SU-DHL-6 (cell line): ENCODE data around the gene PRSS12.

Source experiments
- H2AFZ ChIP-seq: fragments of 200-600 bp; sonication (generic); 2 replicates; pipeline ENCODE4 v1.6.1; 2014; ENCODE audit warnings: low read depth, mild to moderate bottlenecking, moderate library complexity, mixed read lengths, antibody characterized with exemption, low read length; ENCODE audit not compliant: severe bottlenecking
- H3F3A ChIP-seq: fragments of 200-600 bp; shearing (Covaris generic); 2 replicates; pipeline ENCODE4 v1.6.0; 2016; ENCODE audit warnings: antibody characterized with exemption, mild to moderate bottlenecking; ENCODE audit not compliant: insufficient read depth
- H3K27ac ChIP-seq: fragments of 200-600 bp; sonication (generic); 2 replicates; pipeline ENCODE4 v1.5.1; 2016; ENCODE audit warnings: low read depth, mild to moderate bottlenecking, low read length, moderate library complexity, mixed read lengths
- H3K27me3 ChIP-seq: fragments of 200-600 bp; sonication (generic), shearing (Covaris generic); 2 replicates; pipeline ENCODE4 v1.6.0; 2014; ENCODE audit warnings: mild to moderate bottlenecking, low read length
- H3K36me3 ChIP-seq: fragments of 200-600 bp; sonication (generic); 2 replicates; pipeline ENCODE4 v1.6.1; 2014; ENCODE audit warnings: mild to moderate bottlenecking, low read length, mixed read lengths
- H3K4me2 ChIP-seq: fragments of 300-600, 200-600 bp; shearing (Covaris generic), sonication (generic); 2 replicates; pipeline ENCODE4 v1.6.0; 2014; ENCODE audit warnings: low read length, low read depth, mild to moderate bottlenecking; ENCODE audit not compliant: poor library complexity, severe bottlenecking
- H3K4me3 ChIP-seq: fragments of 200-600 bp; sonication (generic); 2 replicates; pipeline ENCODE4 v1.5.1; 2014; ENCODE audit warnings: antibody characterized with exemption, low read length, mild to moderate bottlenecking, mixed read lengths; ENCODE audit not compliant: insufficient read depth, poor library complexity, severe bottlenecking
- H3K79me2 ChIP-seq: fragments of 200-600 bp; sonication (generic); 2 replicates; pipeline ENCODE4 v1.6.1; 2014; ENCODE audit warnings: mild to moderate bottlenecking, low read length, moderate library complexity; ENCODE audit not compliant: insufficient read depth
- H3K9ac ChIP-seq: fragments of 200-600 bp; sonication (generic); 2 replicates; pipeline ENCODE4 v1.7.0; 2014; ENCODE audit warnings: mild to moderate bottlenecking, low read length
- H3K9me2 ChIP-seq: fragments of 200-600 bp; sonication (generic); replicated peaks from 2 replicates; pipeline ENCODE4 v1.6.1; 2014; ENCODE audit warnings: low read length; ENCODE audit not compliant: insufficient read depth
- H3K9me3 ChIP-seq: fragments of 200-600 bp; sonication (generic); 2 replicates; pipeline ENCODE4 v1.6.1; 2014; ENCODE audit warnings: low read length, mixed read lengths; ENCODE audit not compliant: insufficient read depth
- H4K20me1 ChIP-seq: fragments of 200-600 bp; sonication (generic); 2 replicates; pipeline ENCODE4 v1.6.1; 2014; ENCODE audit warnings: low read depth, mild to moderate bottlenecking, antibody characterized with exemption, low read length, moderate library complexity, mixed read lengths
- EZH2phosphoT487 ChIP-seq: fragments of 200-600 bp; sonication (generic), shearing (Covaris generic); conservative IDR thresholded peaks from 2 replicates; pipeline ENCODE4 v1.6.1; 2018; ENCODE audit warnings: mild to moderate bottlenecking, antibody characterized with exemption, low read length, moderate library complexity, mixed read lengths
- TF ChIP-seq, protein P1 (sequence below): fragments of 200-600 bp; sonication (generic); IDR thresholded peaks from one replicate; pipeline ENCODE4 v1.5.1; 2017; ENCODE audit warnings: antibody characterized with exemption, mild to moderate bottlenecking, low read length, moderate library complexity; ENCODE audit not compliant: insufficient read depth, poor library complexity, severe bottlenecking

The PRSS12 gene

GRCh38 chr4:118367872-118368271, 15.1 kb upstream of the PRSS12 start:
- Histone ChIP-seq H3K27ac (no peak overlapping the region), H3K9ac (no peak overlapping the region), H3K36me3 (no peaks in the 10 kb centered on the region), H3F3A (no peaks in the 10 kb centered on the region), H3K9me3 (no peaks in the 10 kb centered on the region), H3K4me3 (no peak overlapping the region), H3K27me3 (no peaks in the 10 kb centered on the region), H4K20me1 (no peaks in the 10 kb centered on the region), H3K4me2 (no peak overlapping the region), H3K79me2 (no peaks in the 10 kb centered on the region), H2AFZ (no peak overlapping the region), H3K9me2 (no peaks in the 10 kb centered on the region)
- TF ChIP-seq, protein P1, sequence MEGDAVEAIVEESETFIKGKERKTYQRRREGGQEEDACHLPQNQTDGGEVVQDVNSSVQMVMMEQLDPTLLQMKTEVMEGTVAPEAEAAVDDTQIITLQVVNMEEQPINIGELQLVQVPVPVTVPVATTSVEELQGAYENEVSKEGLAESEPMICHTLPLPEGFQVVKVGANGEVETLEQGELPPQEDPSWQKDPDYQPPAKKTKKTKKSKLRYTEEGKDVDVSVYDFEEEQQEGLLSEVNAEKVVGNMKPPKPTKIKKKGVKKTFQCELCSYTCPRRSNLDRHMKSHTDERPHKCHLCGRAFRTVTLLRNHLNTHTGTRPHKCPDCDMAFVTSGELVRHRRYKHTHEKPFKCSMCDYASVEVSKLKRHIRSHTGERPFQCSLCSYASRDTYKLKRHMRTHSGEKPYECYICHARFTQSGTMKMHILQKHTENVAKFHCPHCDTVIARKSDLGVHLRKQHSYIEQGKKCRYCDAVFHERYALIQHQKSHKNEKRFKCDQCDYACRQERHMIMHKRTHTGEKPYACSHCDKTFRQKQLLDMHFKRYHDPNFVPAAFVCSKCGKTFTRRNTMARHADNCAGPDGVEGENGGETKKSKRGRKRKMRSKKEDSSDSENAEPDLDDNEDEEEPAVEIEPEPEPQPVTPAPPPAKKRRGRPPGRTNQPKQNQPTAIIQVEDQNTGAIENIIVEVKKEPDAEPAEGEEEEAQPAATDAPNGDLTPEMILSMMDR: no peak
- no peak for TF ChIP-seq EZH2phosphoT487

DNA sequence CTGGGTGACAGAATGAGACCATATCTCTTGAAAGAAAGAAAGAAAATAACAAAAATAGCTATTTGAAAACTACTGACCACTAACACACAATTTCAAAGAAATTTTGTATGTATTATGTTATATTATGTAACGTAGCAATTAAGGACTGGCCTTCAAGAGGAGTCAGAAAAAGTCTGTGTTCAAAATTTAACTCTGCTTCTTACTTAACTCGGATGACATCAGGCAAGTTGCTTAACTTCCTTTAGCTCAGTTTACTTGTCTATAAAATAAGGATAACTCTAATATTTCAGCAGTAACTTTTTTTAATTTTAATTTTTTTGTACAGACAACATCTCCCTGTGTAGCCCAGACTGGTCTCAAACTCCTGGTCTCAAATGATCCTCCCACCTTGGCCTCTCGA, 14.6 kb upstream of the PRSS12 start:
- no peaks in the 10 kb centered on the region for H3F3A ChIP-seq
- no peaks in the 10 kb centered on the region for H3K36me3 ChIP-seq
- no peak overlapping the region for H2AFZ ChIP-seq
- no peaks in the 10 kb centered on the region for H3K79me2 ChIP-seq
- H4K20me1 ChIP-seq: no peaks in the 10 kb centered on the region
- no peak overlapping the region for H3K27ac ChIP-seq
- no peak overlapping the region for H3K4me2 ChIP-seq
- no peaks in the 10 kb centered on the region for H3K9me3 ChIP-seq
- no peak overlapping the region for H3K9ac ChIP-seq
- TF ChIP-seq, protein P1: no peak
- TF ChIP-seq EZH2phosphoT487: no peak
- H3K9me2 ChIP-seq: no peaks in the 10 kb centered on the region
- no peak overlapping the region for H3K4me3 ChIP-seq
- no peaks in the 10 kb centered on the region for H3K27me3 ChIP-seq

GRCh38 chr4:118363166-118363565, 10.4 kb upstream of the PRSS12 start:
- no peak overlapping the region for H3K4me3 ChIP-seq

More at GRCh38 chr4:118363166-118363565, 10.4 kb upstream of the PRSS12 start:
- no peak overlapping the region for H3K4me2 ChIP-seq
- H3K9me3 ChIP-seq: no peaks in the 10 kb centered on the region
- no peak overlapping the region for H3K27ac ChIP-seq
- H2AFZ ChIP-seq: no peak overlapping the region
- no peaks in the 10 kb centered on the region for H3F3A ChIP-seq
- TF ChIP-seq, protein P1: no peak
- no peak for TF ChIP-seq EZH2phosphoT487
- H3K9me2 ChIP-seq: no peaks in the 10 kb centered on the region
- no peaks in the 10 kb centered on the region for H3K27me3 ChIP-seq
- H3K9ac ChIP-seq: no peak overlapping the region
- H3K36me3 ChIP-seq: no peaks in the 10 kb centered on the region
- no peaks in the 10 kb centered on the region for H3K79me2 ChIP-seq
- no peaks in the 10 kb centered on the region for H4K20me1 ChIP-seq
